ENCODE measurements around the gene SCN1A. TPM values are rescaled to one million over a fixed set of nuclear protein-coding genes. Genes with fewer than 3 reads are reported as not detected.
"Not testable (repeated sequence)": the region's sequence is repeated elsewhere in the genome, so short reads cannot be mapped to it uniquely, and the experiment has no call there.

SCN1A gene
- total RNA-seq, 1 donor from 2014 or later: not detected

- Mint-ChIP-seq H3K4me3 (ENCODE audit: unreplicated experiment) (no peak overlapping the region), H3K27me3 (ENCODE audit: unreplicated experiment) (peaks cover 2% of the 10 kb centered on the region), H3K27ac (ENCODE audit: unreplicated experiment) (no peak overlapping the region), H3K36me3 (ENCODE audit: unreplicated experiment) (no peaks in the 10 kb centered on the region), H3K9me3 (ENCODE audit: unreplicated experiment) (no peaks in the 10 kb centered on the region), H3K4me1 (ENCODE audit: unreplicated experiment) (no peaks in the 10 kb centered on the region)
- no peak for TF ChIP-seq CTCF (IDR thresholded peaks at IDR 0.05)
- DNase-seq (ENCODE audit: extremely low spot score, unreplicated experiment): no peak
Observed at GRCh38 chr2:166011660-166012059, 116.2 kb downstream of the SCN1A start.

- peaks cover 2% of the 10 kb centered on the region for H3K27me3 Mint-ChIP-seq (ENCODE audit: unreplicated experiment)
- no peak overlapping the region for H3K27ac Mint-ChIP-seq (ENCODE audit: unreplicated experiment)
- no peak for DNase-seq (ENCODE audit: extremely low spot score, unreplicated experiment)
- H3K9me3 Mint-ChIP-seq (ENCODE audit: unreplicated experiment): no peaks in the 10 kb centered on the region
- no peak overlapping the region for H3K4me3 Mint-ChIP-seq (ENCODE audit: unreplicated experiment)
- no peak for TF ChIP-seq CTCF (IDR thresholded peaks at IDR 0.05)
- H3K4me1 Mint-ChIP-seq (ENCODE audit: unreplicated experiment): no peaks in the 10 kb centered on the region
- H3K36me3 Mint-ChIP-seq (ENCODE audit: unreplicated experiment): no peaks in the 10 kb centered on the region
Observed at GRCh38 chr2:166000401-166000800, 127.4 kb downstream of the SCN1A start.

- H3K36me3 Mint-ChIP-seq (ENCODE audit: unreplicated experiment): no peaks in the 10 kb centered on the region
- no peak overlapping the region for H3K27ac Mint-ChIP-seq (ENCODE audit: unreplicated experiment)
- no peaks in the 10 kb centered on the region for H3K4me1 Mint-ChIP-seq (ENCODE audit: unreplicated experiment)
- DNase-seq (ENCODE audit: extremely low spot score, unreplicated experiment): no peak
- H3K4me3 Mint-ChIP-seq (ENCODE audit: unreplicated experiment): no peak overlapping the region
- H3K9me3 Mint-ChIP-seq (ENCODE audit: unreplicated experiment): no peaks in the 10 kb centered on the region
- no peaks in the 10 kb centered on the region for H3K27me3 Mint-ChIP-seq (ENCODE audit: unreplicated experiment)
- no peak for TF ChIP-seq CTCF (IDR thresholded peaks at IDR 0.05)
Observed at GRCh38 chr2:165990846-165991245, 137.0 kb downstream of the SCN1A start.

GRCh38 chr2:165989851-165990250 lies 138.0 kb downstream of the SCN1A start:
- H3K9me3 Mint-ChIP-seq (ENCODE audit: unreplicated experiment): no peaks in the 10 kb centered on the region
- H3K27me3 Mint-ChIP-seq (ENCODE audit: unreplicated experiment): peaks cover 6% of the 10 kb centered on the region
- DNase-seq (ENCODE audit: extremely low spot score, unreplicated experiment): no peak
- H3K4me3 Mint-ChIP-seq (ENCODE audit: unreplicated experiment): no peak overlapping the region
- no peak for TF ChIP-seq CTCF (IDR thresholded peaks at IDR 0.05)
- no peak overlapping the region for H3K27ac Mint-ChIP-seq (ENCODE audit: unreplicated experiment)
- H3K36me3 Mint-ChIP-seq (ENCODE audit: unreplicated experiment): no peaks in the 10 kb centered on the region
- H3K4me1 Mint-ChIP-seq (ENCODE audit: unreplicated experiment): no peaks in the 10 kb centered on the region

- no peak for TF ChIP-seq CTCF (IDR thresholded peaks at IDR 0.05)
- H3K27me3 Mint-ChIP-seq (ENCODE audit: unreplicated experiment): peaks cover 11% of the 10 kb centered on the region
- no peak overlapping the region for H3K4me3 Mint-ChIP-seq (ENCODE audit: unreplicated experiment)
- no peak for DNase-seq (ENCODE audit: extremely low spot score, unreplicated experiment)
- H3K27ac Mint-ChIP-seq (ENCODE audit: unreplicated experiment): no peak overlapping the region
- no peaks in the 10 kb centered on the region for H3K4me1 Mint-ChIP-seq (ENCODE audit: unreplicated experiment)
- no peaks in the 10 kb centered on the region for H3K9me3 Mint-ChIP-seq (ENCODE audit: unreplicated experiment)
- no peaks in the 10 kb centered on the region for H3K36me3 Mint-ChIP-seq (ENCODE audit: unreplicated experiment)
Observed at GRCh38 chr2:165985120-165985519, 142.7 kb downstream of the SCN1A start.

GRCh38 chr2:165972161-165972560 lies 155.7 kb downstream of the SCN1A start:
- not testable (repeated sequence) for H3K36me3 Mint-ChIP-seq (ENCODE audit: unreplicated experiment); H3K27ac Mint-ChIP-seq (ENCODE audit: unreplicated experiment); H3K4me3 Mint-ChIP-seq (ENCODE audit: unreplicated experiment); DNase-seq (ENCODE audit: extremely low spot score, unreplicated experiment); H3K4me1 Mint-ChIP-seq (ENCODE audit: unreplicated experiment); H3K9me3 Mint-ChIP-seq (ENCODE audit: unreplicated experiment); H3K27me3 Mint-ChIP-seq (ENCODE audit: unreplicated experiment)
